ENCODE results near the gene PPP2CA.
"Not testable (repeated sequence)": the region's sequence is repeated elsewhere in the genome, so short reads cannot be mapped to it uniquely, and the experiment has no call there.

DNA sequence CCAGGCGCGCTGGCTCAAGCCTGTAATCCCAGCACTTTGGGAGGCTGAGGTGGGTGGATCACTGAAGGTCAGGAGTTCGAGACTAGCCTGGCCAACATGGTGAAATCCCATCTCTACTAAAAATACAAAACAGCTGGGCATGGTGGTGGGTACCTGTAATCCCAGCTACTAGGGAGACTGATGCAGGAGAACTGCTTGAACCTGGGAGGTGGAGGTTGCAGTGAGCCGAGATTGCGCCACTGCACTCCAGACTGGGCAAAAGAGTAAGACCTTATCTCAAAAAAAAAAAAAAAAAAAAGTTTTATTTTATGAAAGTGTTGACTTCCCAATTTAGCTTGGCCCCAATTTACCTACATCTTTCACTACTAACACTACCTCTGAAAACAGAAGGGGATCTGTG, 4.2 kb downstream of the PPP2CA start:
- not testable (repeated sequence) for TF ChIP-seq CTCF (conservative IDR thresholded peaks at IDR 0.05; ENCODE audit: low read length); EZH2phosphoT487 (IDR thresholded peaks at IDR 0.05; ENCODE audit: borderline replicate concordance, low read depth, low read length)
